ENCODE measurements around the gene TRPV3. TPM values are rescaled to one million over a fixed set of nuclear protein-coding genes. Genes with fewer than 3 reads are reported as not detected.
"Not testable (repeated sequence)": the region's sequence is repeated elsewhere in the genome, so short reads cannot be mapped to it uniquely, and the experiment has no call there.

The TRPV3 gene
- polyA plus RNA-seq (ENCODE audit: insufficient read length): 1.2 TPM

DNA sequence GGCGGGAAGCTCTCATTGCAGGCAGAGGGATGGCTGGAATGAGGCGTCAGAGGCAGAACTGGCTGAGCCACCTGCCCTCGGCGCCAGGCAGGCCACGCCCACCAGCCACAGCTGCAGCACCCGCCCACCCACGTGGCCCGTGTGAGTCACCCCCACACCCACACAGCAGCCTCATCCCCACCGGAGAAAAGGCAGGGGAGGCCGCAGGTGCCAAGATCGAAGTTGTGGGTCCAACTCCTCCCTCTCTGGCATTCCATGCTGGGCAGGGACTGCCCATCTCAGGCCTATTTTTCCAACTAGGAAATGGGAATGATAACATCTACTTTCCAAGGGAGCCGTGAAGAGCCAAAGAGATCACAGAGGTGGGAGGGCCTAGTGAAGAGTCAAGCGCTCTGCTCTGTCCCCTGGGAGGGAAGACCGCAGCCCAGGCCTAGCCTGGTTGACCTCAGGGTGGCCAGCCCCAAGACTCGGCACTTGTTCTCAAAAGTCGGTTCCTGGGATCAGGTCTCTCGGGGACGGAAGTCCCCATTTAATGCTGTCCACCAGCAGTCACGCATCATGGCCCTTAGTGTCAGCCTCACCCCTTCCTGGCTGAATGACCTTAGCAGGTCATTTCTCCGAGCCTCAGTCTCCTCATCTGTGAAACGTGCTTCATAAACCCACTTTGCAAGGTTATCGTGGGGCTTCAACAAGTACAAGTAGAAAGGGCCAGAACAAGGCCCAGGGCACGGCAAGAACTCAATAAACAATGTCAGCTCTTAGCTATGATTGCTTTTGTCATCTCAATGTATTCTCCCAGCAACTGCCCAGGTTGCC, at the start of gene TRPV3:
TSS of gene TRPV3 (minus strand) at position 45 of the 816 bp plus-strand sequence. CDS start 2,962 bp downstream, outside the sequence.
- DNase-seq (ENCODE audit: low read depth): no peak

DNA sequence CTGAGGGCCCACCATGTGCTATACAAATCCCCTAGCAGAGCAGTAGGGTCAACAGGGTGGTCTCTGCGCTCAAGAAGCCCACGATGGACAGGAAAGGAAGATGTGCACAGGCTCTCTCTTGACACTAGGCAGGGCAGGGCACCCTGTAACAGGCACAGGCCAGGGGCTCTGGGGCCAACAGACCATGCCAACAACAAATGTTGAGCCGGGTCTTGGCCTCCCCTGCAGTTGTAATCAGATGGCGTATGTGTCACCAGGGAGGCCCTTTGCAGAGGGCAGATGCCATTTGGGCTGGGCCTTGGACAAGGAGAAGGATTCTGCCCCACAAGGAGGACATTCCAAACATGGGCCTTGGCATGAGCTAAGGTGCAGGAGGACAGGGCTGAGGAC, 46.3 kb upstream of the TRPV3 start:
- DNase-seq (ENCODE audit: low read depth): no peak

DNA sequence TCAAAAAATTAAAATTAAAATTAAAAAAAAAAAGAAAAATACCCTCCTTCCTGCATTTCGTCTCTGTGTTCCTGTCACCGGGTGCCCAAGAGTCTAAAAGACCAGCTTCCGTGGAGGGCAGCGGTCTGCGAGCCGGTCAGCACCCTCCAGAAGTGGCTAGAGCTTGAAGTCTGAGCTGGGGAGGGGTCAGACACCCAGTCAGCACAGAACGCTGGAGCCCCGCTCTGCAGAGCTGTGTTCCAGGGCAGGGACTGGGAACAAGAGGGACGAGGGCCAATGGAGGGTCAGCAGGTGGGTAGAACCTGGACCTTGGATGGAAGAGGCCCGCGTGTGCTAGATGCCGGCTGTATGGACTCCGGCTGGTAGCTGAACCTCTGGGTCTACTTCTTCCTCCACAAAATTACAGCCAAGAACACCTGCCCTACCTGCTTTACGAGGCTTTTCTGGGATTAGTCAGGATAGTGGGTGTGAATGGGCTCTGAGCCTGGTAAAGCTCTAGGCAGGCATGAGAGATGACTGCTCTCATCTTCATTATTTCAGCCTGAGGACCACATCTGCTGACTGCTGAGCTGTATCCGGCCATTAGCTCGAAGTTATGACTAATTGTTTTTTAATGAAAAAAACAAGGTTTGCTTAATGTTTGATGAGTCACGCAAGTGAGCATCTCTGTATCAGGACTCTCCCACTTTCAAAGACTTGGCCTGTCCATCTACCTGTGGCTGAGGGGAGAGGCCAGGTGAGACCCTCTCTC, 45.7 kb upstream of the TRPV3 start:
- no peak for DNase-seq (ENCODE audit: low read depth)

- no peak for DNase-seq (ENCODE audit: low read depth)
Measured at GRCh38 chr17:3602499-3602898, 44.9 kb upstream of the TRPV3 start.

- no peak for DNase-seq (ENCODE audit: low read depth)
Measured at GRCh38 chr17:3600529-3601205, 43.1 kb upstream of the TRPV3 start.

- no peak for DNase-seq (ENCODE audit: low read depth)
Measured at GRCh38 chr17:3598078-3598477, 40.5 kb upstream of the TRPV3 start.

- no peak for DNase-seq (ENCODE audit: low read depth)
Measured at GRCh38 chr17:3596804-3597464, 39.3 kb upstream of the TRPV3 start.

GRCh38 chr17:3594976-3595375, 37.4 kb upstream of the TRPV3 start:
- DNase-seq (ENCODE audit: low read depth): no peak

DNA sequence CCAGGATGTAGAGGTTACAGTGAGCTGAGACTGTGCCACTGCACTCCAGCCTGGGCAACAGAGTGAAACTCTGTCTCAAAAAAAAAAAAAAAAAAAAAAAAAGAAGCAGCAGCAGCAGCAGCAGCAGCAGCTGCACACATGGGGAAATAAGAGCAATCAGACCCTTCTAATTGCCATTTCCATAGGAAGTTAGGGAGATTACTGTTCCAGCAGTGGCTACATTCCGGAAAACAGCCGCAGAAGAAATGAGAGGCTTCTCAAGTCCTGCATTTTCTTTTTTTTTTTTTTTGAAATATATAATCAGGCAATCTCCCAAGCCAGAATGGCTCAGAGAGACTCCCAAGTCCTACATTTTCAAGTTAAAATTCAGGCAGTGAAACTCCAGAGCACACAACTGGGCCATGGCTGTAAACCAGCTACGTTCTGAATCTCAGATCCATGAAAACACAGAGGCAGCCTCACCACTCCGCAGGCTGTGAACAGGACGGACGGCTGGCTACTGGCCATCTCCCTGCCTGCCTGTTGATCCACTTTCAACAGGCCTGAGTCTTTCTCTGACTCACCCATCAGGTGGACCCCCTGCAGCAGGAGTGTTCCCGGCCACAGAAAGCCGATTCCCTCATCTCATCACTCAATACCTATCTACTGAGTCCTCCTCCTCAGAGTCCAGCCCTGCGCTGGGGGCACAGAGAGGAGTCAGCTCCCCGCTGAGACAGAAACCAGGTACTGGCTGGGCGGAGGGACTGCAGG, 36.6 kb upstream of the TRPV3 start:
- no peak for DNase-seq (ENCODE audit: low read depth)

DNA sequence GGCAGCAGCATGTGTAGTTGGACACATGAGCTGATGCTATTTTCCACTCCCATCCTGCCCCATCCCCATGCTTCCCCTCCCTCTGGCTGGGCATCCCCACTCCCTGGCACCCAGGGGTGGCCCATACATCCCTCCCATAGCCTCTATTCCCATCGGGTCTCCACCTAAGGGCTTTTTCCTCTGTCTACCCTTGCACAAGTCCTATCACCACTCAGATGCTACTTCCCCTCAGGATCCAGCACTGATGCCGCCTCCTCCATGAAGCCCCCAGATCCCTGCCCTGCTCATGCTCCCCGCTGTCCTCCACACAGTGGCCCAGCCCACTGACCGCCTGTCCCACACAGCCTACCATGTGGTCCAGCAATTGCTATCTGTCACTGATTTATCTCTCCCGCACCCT, 35.8 kb upstream of the TRPV3 start:
- no peak for DNase-seq (ENCODE audit: low read depth)

GRCh38 chr17:3592216-3592860, 34.7 kb upstream of the TRPV3 start:
- DNase-seq (ENCODE audit: low read depth): no peak

DNA sequence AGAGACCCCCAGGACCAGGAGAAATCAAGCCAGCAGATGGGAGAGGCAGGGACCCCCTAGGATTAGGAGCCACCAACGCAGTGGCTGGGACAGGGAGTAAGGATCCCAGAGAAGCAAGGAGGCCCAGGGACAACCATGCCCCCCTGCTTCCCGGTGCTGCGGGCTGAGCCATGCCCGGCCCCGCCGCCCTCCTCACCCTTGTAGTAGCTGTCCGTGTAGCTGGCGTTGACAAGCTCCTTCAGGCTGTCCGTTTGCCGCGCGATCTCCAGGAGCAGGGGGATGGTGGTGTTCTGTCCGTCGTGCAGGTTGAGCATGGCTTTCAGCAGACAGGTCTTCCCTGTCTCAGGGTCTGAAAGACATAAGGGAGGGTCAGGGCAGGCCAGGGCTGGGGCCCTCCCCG, 33.2 kb upstream of the TRPV3 start:
- no peak for DNase-seq (ENCODE audit: low read depth)

- no peak for DNase-seq (ENCODE audit: low read depth)
Measured at GRCh38 chr17:3590231-3590630, 32.6 kb upstream of the TRPV3 start.

GRCh38 chr17:3589784-3590183, 32.2 kb upstream of the TRPV3 start:
- no peak for DNase-seq (ENCODE audit: low read depth)

- no peak for DNase-seq (ENCODE audit: low read depth)
Measured at GRCh38 chr17:3585826-3586225, 28.2 kb upstream of the TRPV3 start.

GRCh38 chr17:3583456-3583855, 25.8 kb upstream of the TRPV3 start:
- DNase-seq (ENCODE audit: low read depth): no peak

DNA sequence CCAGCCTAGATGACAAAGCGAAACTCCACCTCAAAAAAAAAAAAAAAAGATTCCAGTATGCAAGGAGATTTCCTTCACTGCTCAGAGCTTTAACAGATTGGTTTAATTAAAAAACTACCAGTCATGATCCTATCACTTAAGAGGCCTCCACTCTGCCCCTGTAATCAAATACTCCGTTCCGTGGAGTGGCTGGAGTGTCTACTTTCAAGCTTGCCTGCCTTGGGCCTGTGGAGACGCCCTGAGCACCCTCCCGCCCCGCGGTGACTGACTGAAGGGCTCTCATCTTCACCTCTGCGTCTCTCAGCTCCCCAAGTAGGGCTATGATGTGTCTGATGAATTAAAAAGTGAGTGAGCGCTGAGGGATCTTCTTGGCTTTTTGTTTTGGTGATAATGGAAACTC, 25.3 kb upstream of the TRPV3 start:
- DNase-seq (ENCODE audit: low read depth): no peak

- DNase-seq (ENCODE audit: low read depth): not testable (repeated sequence)
Measured at GRCh38 chr17:3578667-3579066, 21.1 kb upstream of the TRPV3 start.

GRCh38 chr17:3576970-3577369, 19.4 kb upstream of the TRPV3 start:
- DNase-seq (ENCODE audit: low read depth): no peak

- no peak for DNase-seq (ENCODE audit: low read depth)
Measured at GRCh38 chr17:3575511-3575910, 17.9 kb upstream of the TRPV3 start.

GRCh38 chr17:3574231-3574630, 16.6 kb upstream of the TRPV3 start:
- DNase-seq (ENCODE audit: low read depth): no peak

Data from forelimb muscle (tissue), 1 donor.